Urothelium cell line (cell line): ENCODE results near the gene ZNF330.

Source experiments
- DNase-seq: peaks from one replicate; pipeline ENCODE4 v3.0.0; 2011; ENCODE audit warnings: low spot score, mixed read lengths
- FAIRE-seq: peaks from 2 replicates; lab custom pipeline; 2011; peaks lifted over from hg19 to GRCh38; lab: Jason Lieb, UNC

The ZNF330 gene

GRCh38 chr4:141229408-141230101 lies 8.9 kb downstream of the ZNF330 start:
- FAIRE-seq (no peak), DNase-seq (no peak)

DNA sequence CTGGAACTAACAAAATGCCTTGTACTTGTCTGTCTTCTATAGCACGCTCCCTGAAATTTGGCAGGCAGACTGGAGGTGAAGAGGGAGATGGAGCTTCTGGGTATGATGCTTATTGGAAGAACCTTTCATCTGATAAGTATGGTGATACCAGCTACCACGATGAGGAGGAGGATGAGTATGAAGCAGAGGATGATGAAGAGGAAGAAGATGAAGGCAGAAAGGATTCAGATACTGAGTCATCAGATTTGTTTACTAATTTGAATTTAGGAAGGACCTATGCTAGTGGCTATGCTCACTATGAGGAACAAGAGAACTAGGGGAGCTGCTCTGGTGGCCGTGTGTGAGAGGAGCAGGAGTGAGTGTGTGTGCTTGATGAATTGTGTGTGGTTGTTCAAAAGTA lies 13.0 kb downstream of the ZNF330 start:
- FAIRE-seq (no peak), DNase-seq (no peak)

- FAIRE-seq (no peak), DNase-seq (no peak)
Observed at GRCh38 chr4:141238186-141238585, 17.5 kb downstream of the ZNF330 start.

DNA sequence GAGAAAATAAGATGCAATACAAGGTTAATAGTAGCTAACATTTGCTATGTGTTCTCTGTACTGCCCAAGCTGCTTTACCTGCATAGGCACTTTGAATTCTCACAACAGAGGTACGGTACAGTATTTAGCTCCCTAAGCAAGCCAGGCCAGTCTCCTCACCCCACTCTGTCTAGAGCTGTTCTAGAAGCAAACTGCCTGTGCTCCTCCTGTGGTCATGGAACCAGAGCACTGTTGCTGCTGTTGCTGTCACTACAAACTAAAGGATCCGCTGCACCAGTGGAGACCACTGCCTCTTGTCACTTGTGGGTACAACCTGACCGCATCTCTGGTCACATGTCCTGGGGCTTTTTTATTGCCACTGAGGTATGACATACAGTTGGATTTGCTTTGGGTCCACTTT lies 19.6 kb downstream of the ZNF330 start:
- FAIRE-seq (no peak), DNase-seq (no peak)

GRCh38 chr4:141240671-141241070 lies 20.0 kb downstream of the ZNF330 start:
- FAIRE-seq (no peak), DNase-seq (no peak)

GRCh38 chr4:141241986-141242385 lies 21.3 kb downstream of the ZNF330 start:
- FAIRE-seq (no peak), DNase-seq (no peak)

DNA sequence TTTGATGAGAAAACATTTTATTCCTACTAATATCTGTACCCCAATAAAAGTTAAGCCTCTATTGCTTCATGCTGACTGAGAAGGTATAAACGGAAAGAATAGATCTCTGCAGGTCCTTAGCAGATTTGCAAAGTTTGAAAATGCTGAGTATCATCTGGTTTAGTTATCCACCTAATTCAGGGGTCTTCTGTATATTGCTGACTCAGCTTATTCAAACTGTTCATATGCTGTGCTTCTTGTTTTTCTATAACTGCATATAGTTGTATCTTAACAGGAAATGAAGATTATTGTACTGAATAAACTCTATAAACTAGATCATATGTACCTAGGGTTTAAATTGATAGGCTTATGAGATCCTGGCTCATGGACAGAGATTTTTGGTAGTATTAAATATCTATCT lies 23.7 kb downstream of the ZNF330 start:
- FAIRE-seq, result no peak
- DNase-seq, result no peak

- DNase-seq, result peak; percentile 11
- FAIRE-seq, result no peak
Observed at GRCh38 chr4:141246243-141246642, 25.5 kb downstream of the ZNF330 start.

DNA sequence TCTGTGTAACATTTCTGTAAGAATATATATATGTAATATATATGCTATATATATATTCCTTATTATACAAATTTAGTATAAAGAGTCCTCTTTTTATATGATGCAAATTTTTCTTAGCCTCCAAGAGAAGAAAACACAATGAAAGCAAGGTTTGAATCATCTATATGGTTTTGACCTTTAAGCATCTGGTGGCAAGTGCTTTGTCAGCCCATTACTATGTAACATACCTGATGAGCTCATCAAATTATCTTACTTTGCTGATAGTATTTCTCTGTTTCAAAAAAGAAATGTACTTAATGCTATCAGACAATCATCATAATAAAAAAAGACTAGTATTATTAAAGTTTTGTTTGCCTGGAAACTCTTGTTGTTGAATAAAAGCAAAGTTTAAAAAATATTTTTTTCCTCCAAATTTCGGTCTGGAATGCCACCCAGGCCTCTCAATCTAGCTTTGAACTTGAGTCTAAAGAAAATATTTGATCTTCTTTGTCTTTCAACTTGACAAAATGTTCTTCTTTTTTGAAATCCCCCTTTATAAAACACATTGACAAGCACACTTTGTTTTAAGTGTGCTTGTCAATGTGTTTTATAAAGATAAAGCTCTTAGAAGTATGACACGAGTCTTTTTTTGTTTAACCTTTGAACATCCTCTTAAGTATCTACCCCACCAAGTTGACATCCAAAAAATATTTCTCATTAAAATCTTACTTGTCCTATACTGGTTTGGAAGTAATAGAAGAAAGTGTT lies 26.2 kb downstream of the ZNF330 start:
- FAIRE-seq (no peak), DNase-seq (no peak)

- DNase-seq (no peak), FAIRE-seq (no peak)
Observed at GRCh38 chr4:141247430-141247780, 26.7 kb downstream of the ZNF330 start.

DNA sequence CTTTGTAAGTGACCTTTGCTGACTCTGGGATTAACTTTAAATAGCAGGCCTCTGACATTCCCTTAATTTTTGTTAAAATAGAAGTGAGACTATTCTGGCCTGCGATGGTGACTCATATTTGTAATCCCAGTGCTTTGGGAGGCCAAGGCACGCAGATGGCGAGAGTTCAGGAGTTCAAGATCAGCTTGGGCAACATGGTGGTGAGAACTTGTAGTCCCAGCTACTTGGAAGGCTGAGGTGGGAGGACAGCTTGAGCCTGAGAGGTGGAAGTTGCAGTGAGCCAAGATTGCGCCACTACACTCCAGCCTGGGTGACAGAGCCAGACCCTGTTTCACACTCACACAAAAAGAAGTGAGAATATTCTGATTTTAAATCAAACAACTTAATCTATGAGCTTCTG lies 27.3 kb downstream of the ZNF330 start:
- FAIRE-seq, result no peak

GRCh38 chr4:141248486-141248885 lies 27.8 kb downstream of the ZNF330 start:
- FAIRE-seq (no peak), DNase-seq (no peak)

More for the DNA sequence above, 27.3 kb downstream of the ZNF330 start:
- no peak for DNase-seq

DNA sequence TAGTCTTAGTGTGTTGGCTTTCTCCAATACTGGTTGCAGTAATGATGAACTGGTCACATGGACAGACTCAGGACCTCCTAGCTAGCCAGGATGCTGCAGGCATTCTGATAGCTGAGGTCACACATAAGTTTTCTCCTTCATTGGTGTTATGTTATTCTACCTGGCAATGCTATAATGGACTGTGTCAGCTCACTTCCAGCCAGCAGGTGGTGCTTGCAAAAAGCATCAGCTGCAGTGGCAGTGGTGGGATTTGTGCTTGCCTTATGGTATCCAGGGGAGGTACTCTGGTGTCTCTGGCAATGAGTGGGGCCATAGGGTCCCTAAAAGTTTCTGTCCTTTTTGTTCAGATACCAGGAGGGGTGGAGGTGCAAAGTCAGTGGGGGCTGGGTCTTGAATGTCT lies 33.6 kb downstream of the ZNF330 start:
- no peak for FAIRE-seq
- DNase-seq, result no peak

DNA sequence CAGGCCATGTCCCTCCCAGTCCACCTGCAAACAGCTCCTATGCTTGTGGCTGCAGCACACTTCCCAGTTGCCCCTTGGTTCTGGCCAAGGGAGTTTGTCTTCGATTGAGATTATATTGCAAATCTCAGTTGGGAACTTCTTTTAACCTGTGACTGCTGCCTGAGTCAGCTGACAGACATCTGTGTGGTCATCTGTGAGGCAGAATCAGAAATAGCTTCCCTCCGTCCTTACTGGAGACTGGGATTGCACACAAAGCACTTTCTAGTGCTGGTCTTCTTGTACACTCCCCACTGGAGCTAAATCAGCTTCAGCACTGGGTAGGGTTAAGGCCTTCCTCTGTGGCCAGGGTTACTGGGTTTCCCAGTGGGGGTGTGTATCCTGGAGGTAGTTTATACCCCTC lies 34.3 kb downstream of the ZNF330 start:
- FAIRE-seq, result no peak
- DNase-seq, result no peak

DNA sequence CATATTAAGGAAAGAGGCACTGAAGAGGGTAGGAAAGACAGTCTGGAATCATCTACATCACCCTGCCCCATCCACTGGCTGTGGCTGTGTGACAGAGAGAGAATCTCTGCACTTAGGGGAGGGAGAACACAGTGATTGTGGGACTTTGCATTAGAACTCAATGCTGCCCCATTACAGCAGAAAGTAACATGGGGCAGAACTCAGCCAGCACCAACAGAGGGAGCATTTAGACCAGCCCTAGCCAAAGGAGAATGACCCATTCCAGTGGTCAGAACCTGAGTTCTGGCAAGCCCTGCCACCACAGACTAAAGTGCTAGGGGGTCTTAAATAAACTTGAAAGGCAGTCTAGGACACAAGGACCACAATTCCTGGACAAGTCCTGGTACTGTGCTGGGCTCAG lies 37.9 kb downstream of the ZNF330 start:
- no peak for FAIRE-seq
- no peak for DNase-seq

DNA sequence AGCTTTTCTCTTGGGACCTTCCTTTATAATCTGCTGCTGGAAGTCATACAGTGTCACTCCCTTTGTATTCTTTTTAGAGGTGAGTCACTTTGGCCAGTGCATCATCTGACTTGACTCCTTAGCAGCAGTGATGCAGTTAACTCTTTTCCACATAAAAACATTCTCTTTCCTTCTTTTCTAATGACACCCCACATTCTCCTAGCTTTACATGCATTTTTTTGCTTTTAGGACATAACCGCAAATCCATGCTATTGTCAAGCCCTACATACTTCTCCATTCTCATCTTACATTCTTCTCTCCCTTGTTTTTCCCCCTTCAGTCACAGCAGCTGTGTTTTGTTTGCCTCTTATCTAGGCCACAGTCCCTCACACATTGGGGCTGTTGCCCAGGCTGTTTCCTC lies 55.1 kb downstream of the ZNF330 start:
- FAIRE-seq, result no peak
- peak; percentile 56 for DNase-seq

DNA sequence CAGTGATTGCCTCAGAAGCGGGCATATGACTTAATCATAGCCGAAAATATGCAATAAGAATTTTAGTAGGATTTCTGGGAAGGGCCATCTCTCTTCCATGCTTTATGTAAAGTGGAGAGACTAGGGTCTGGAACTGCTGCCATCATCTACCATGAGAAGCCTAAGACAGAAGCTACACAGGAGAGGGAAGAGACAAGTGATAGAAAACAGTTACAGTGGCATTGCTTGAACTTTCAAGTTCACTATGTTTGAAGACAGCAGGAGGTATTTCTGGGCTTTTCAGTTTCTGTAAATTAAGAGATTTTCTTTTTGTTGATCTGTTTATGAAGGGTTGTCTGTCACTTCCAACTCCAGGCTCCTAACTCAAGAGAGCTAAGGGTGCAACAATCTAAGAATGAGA lies 62.5 kb downstream of the ZNF330 start:
- FAIRE-seq (no peak), DNase-seq (no peak)

- FAIRE-seq, result no peak
- DNase-seq, result no peak
Observed at GRCh38 chr4:141283563-141283962, 62.9 kb downstream of the ZNF330 start.
